Endothelial cell of umbilical vein (primary cell): ENCODE measurements around the gene UBE4B. TPM values are rescaled to one million over a fixed set of nuclear protein-coding genes. Genes with fewer than 3 reads are reported as not detected.

Source experiments
- BruUV-seq: library from RNA; stranded (reverse); fragments of 400-500 nt; replicated peaks from 2 replicates; lab custom pipeline; 2021; lab: Mats Ljungman, UMichigan
- CTCF ChIA-PET: fragments of 300-600, 350-600 bp; sonication (Branson Sonifier 250); formaldehyde crosslinking; loops from one replicate; lab custom pipeline; 2021; ENCODE audit warnings: antibody characterized with exemption, inconsistent platforms; lab: Charles Lee
- POLR2A ChIA-PET: fragments of 300-600, 350-600 bp; sonication (Branson Sonifier 250); formaldehyde crosslinking; loops from one replicate; lab custom pipeline; 2021; ENCODE audit warnings: antibody characterized with exemption, inconsistent platforms; lab: Charles Lee
- DNase-seq: peaks from one replicate; pipeline ENCODE4 v3.0.0-alpha.2; 2011; ENCODE audit warnings: low read depth, low spot score
- FAIRE-seq: peaks from 2 replicates; lab custom pipeline; 2011; peaks lifted over from hg19 to GRCh38; lab: Jason Lieb, UNC
- H2AFZ ChIP-seq: 2 replicates; pipeline ENCODE4 v1.6.0; 2012; ENCODE audit warnings: low read depth, low read length, control low read depth, inconsistent platforms
- H3K27ac ChIP-seq: 2 replicates; pipeline ENCODE4 v1.5.1; 2011; ENCODE audit warnings: low read depth, mild to moderate bottlenecking, control low read depth, low read length, moderate library complexity; ENCODE audit not compliant: insufficient read depth
- H3K27me3 ChIP-seq, 2 experiments: 2 replicates each; pipeline versions ENCODE4 v1.6.0 to v1.6.1; 2011; ENCODE audit warnings: low read length in 2 of 2, mixed read lengths in 1 of 2; ENCODE audit not compliant: control insufficient read depth in 2 of 2, insufficient read depth in 2 of 2
- H3K36me3 ChIP-seq, 2 experiments: 2 replicates in 1 of 2; 3 replicates in 1 of 2; pipeline ENCODE4 v1.5.1; 2011; ENCODE audit warnings: low read length in 2 of 2, mild to moderate bottlenecking in 1 of 2, moderate library complexity in 1 of 2; ENCODE audit not compliant: control insufficient read depth in 2 of 2, insufficient read depth in 2 of 2; ENCODE audit errors: extremely low read depth in 1 of 2
- H3K4me1 ChIP-seq: 3 replicates; pipeline ENCODE4 v1.5.1; 2011; ENCODE audit warnings: mild to moderate bottlenecking, low read length; ENCODE audit not compliant: control insufficient read depth, insufficient read depth; ENCODE audit errors: extremely low read depth
- H3K4me2 ChIP-seq: 2 replicates; pipeline ENCODE4 v1.6.1; 2011; ENCODE audit warnings: low read length, control low read depth, mixed read lengths; ENCODE audit not compliant: insufficient read depth
- H3K4me3 ChIP-seq, 3 experiments: fragments of 200-600 bp in 1 of 3; sonication (generic), shearing (Covaris generic) in 1 of 3; replicated peaks in 1 of 3; 2 replicates each; pipeline ENCODE4 v1.5.1; 2011 to 2016; ENCODE audit warnings: control low read depth in 3 of 3, low read length in 3 of 3, mild to moderate bottlenecking in 2 of 3, inconsistent platforms in 1 of 3, low read depth in 1 of 3, moderate library complexity in 1 of 3; ENCODE audit not compliant: insufficient read depth in 1 of 3
- H3K79me2 ChIP-seq: 2 replicates; pipeline ENCODE4 v1.6.0; 2012; ENCODE audit warnings: low read length, inconsistent platforms; ENCODE audit not compliant: control insufficient read depth, insufficient read depth
- H3K9ac ChIP-seq: replicated peaks from 2 replicates; pipeline ENCODE3; 2011; ENCODE audit warnings: low read length, control low read depth; ENCODE audit not compliant: insufficient read depth; ENCODE audit errors: extremely low read depth
- H3K9me1 ChIP-seq: replicated peaks from 3 replicates; pipeline ENCODE4 v1.6.0; 2011; ENCODE audit warnings: mild to moderate bottlenecking, low read length; ENCODE audit not compliant: control insufficient read depth, insufficient read depth; ENCODE audit errors: extremely low read depth
- H3K9me3 ChIP-seq: replicated peaks from 2 replicates; pipeline ENCODE4 v1.5.1; 2012; ENCODE audit warnings: low read length, inconsistent platforms; ENCODE audit not compliant: control insufficient read depth, insufficient read depth
- H4K20me1 ChIP-seq: replicated peaks from 2 replicates; pipeline ENCODE3; 2011; ENCODE audit warnings: mild to moderate bottlenecking, low read length; ENCODE audit not compliant: control insufficient read depth, insufficient read depth; ENCODE audit errors: extremely low read depth
- CTCF ChIP-seq, 2 donors: IDR thresholded peaks; 1 replicate in 1 of 2; 2 replicates in 1 of 2; pipeline ENCODE4 v1.5.1; 2011; ENCODE audit warnings: low read length in 2 of 2, mild to moderate bottlenecking in 2 of 2, moderate library complexity in 2 of 2, control low read depth in 1 of 2, inconsistent platforms in 1 of 2, low read depth in 1 of 2; ENCODE audit not compliant: insufficient read depth in 1 of 2; ENCODE audit errors: extremely low read depth in 1 of 2
- EZH2 ChIP-seq: IDR thresholded peaks from 2 replicates; pipeline ENCODE4 v1.6.1; 2012; ENCODE audit warnings: borderline replicate concordance, low read depth, mild to moderate bottlenecking, moderate library complexity, low read length, inconsistent platforms; ENCODE audit not compliant: severe bottlenecking
- FOS ChIP-seq: IDR thresholded peaks from 2 replicates; pipeline ENCODE4 v1.6.1; 2011; ENCODE audit warnings: mild to moderate bottlenecking, low read length, moderate library complexity, borderline replicate concordance; ENCODE audit not compliant: insufficient read depth
- GATA2 ChIP-seq: IDR thresholded peaks from 2 replicates; pipeline ENCODE4 v1.7.0; 2011; ENCODE audit warnings: low read depth, mild to moderate bottlenecking, moderate library complexity, mixed read lengths, low read length; ENCODE audit not compliant: insufficient read length, insufficient read depth
- JUN ChIP-seq: IDR thresholded peaks from 2 replicates; pipeline ENCODE4 v1.6.1; 2011; ENCODE audit warnings: borderline replicate concordance, low read depth; ENCODE audit not compliant: insufficient read length, insufficient read depth
- MAX ChIP-seq: IDR thresholded peaks from 2 replicates; pipeline ENCODE4 v1.6.1; 2011; ENCODE audit not compliant: insufficient read depth, insufficient read length
- MYC ChIP-seq: IDR thresholded peaks from one replicate; pipeline ENCODE4 v1.6.1; 2011; ENCODE audit warnings: mild to moderate bottlenecking, low read depth, low read length
- POLR2A ChIP-seq: IDR thresholded peaks from 2 replicates; pipeline ENCODE4 v1.6.1; 2012; ENCODE audit warnings: low read depth, mild to moderate bottlenecking, control low read depth, low read length
- POLR2AphosphoS5 ChIP-seq: IDR thresholded peaks from 2 replicates; pipeline ENCODE4 v1.6.1; 2012; ENCODE audit warnings: low read depth, mild to moderate bottlenecking, control low read depth, low read length, moderate library complexity; ENCODE audit not compliant: insufficient read depth
- dilution Hi-C: fragments of 300-500 bp; cut with MboI; formaldehyde crosslinking; loops from one replicate; pipeline ENCODE4 v1.15.0; 2019; ENCODE audit warnings: low sequenced_read_pairs; ENCODE audit not compliant: extremely low pct_ligation_motif_present
- intact Hi-C: fragments of 100-400 bp; cut with micrococcal nuclease; formaldehyde crosslinking; loops from one replicate; pipeline ENCODE4 v1.10.0; 2022
- polyA plus RNA-seq, 4 experiments: library from polyadenylated mRNA; depleted of rRNA in 3 of 4; stranded (reverse) in 3 of 4; unstranded in 1 of 4; fragments of >200 nt; gene quantifications; 2 replicates each; pipeline versions ENCODE4 v1.2.1 to v1.2.3, GENCODE V29; 2011 to 2012; ENCODE audit warnings: missing spikeins in 1 of 4
- total RNA-seq: library from RNA; stranded (reverse); gene quantifications from 2 replicates; pipeline ENCODE4 v1.2.3, GENCODE V29; 2021

UBE4B gene
- total and polyA plus RNA-seq, 2 donors (not counting 3 experiments of a cell fraction or from before 2014, with no cell fraction given): 17.8 to 54.5 TPM

GRCh38 chr1:10019561-10019960 lies 13.2 kb upstream of the UBE4B start:
- H3K4me1 ChIP-seq: no peaks in the 10 kb centered on the region
- no peak overlapping the region for H3K27ac ChIP-seq
- H3K9ac ChIP-seq: no peak overlapping the region
- H3K27me3 ChIP-seq: peaks cover 0 to 3% of the 10 kb centered on the region in 2 experiments
- H3K36me3 ChIP-seq: no peaks in the 10 kb centered on the region
- dilution Hi-C loops: no loop called here
- intact Hi-C loops: loop anchor here (5.0 kb wide), 1 partner anchor 67 kb away; no protein-coding TSS in a partner anchor
- DNase-seq (no peak), FAIRE-seq (no peak)
- no peak for TF ChIP-seq POLR2A
- TF ChIP-seq CTCF (IDR thresholded peaks at IDR 0.05; ENCODE audit: extremely low read depth in 1 of 2, insufficient read depth in 1 of 2, low read depth in 1 of 2, low read length in 2 of 2): no peak
- TF ChIP-seq GATA2: no peak
- no peak for TF ChIP-seq FOS
- no peak for TF ChIP-seq POLR2AphosphoS5
- no peak for TF ChIP-seq MYC
- no peak for TF ChIP-seq EZH2
- no peak for TF ChIP-seq JUN
- TF ChIP-seq MAX: no peak
- ChIA-PET CTCF (interaction anchor here (1.3 kb wide), 1 partner anchor 69 kb away, joined by 6 read pairs; no protein-coding TSS in a partner anchor), POLR2A (no interaction called here)
- H3K9me3 ChIP-seq: no peaks in the 10 kb centered on the region
- no peaks in the 10 kb centered on the region for H4K20me1 ChIP-seq
- no peaks in the 10 kb centered on the region for H3K9me1 ChIP-seq
- BruUV-seq: no TSS peak
- no peak overlapping the region for H3K4me3 ChIP-seq
- H2AFZ ChIP-seq: no peak overlapping the region
- no peak overlapping the region for H3K4me2 ChIP-seq
- H3K79me2 ChIP-seq: no peaks in the 10 kb centered on the region
